ENCODE data around the gene COG8. TPM values are rescaled to one million over a fixed set of nuclear protein-coding genes. Genes with fewer than 3 reads are reported as not detected.

COG8 gene
- total and polyA plus RNA-seq, 9 of the 15 experiments (the other 6 are each of a cell fraction or from before 2014, with no cell fraction given): 3.7 to 42.6 (median 30.1) TPM

- TF ChIP-seq MLLT1 (IDR thresholded peaks at IDR 0.05): no peak
- no peak for TF ChIP-seq NFE2 (IDR thresholded peaks at IDR 0.05; ENCODE audit: low read depth)
- no peak for TF ChIP-seq TARDBP (IDR thresholded peaks at IDR 0.05)
- no peak; the same call in 1 of the 2 replicates for TF ChIP-seq ZBTB40 (IDR thresholded peaks at IDR 0.05)
- no peak for TF ChIP-seq ZBTB40 (CRISPR knock-in tag; IDR thresholded peaks at IDR 0.05)
- no peak for TF ChIP-seq SIN3B (IDR thresholded peaks at IDR 0.05; ENCODE audit: low read depth)
These were observed 27.6 kb downstream of the COG8 start (continued) for GRCh38 chr16:69311533-69312387.

Data from K562 (cell line).